ENCODE measurements around the gene TEAD1. TPM values are rescaled to one million over a fixed set of nuclear protein-coding genes. Genes with fewer than 3 reads are reported as not detected.

TEAD1 gene
- total RNA-seq, 2 experiments from 2014 or later, result 0.11 TPM; not detected in 1

GRCh38 chr11:12818333-12819015, 144.3 kb downstream of the TEAD1 start:
- no peak overlapping the region for H3K4me3 Mint-ChIP-seq
- intact Hi-C loops (cut with DNase I, micrococcal nuclease), result no loop called here
- peaks cover 3 to 14% of the 10 kb centered on the region in 2 experiments for H3K27me3 ChIP-seq (ENCODE audit: control insufficient read depth in 1 of 2, insufficient read depth in 2 of 2, low read length in 2 of 2)
- no peak for TF ChIP-seq CTCF (IDR thresholded peaks at IDR 0.05)
- DNase-seq (no peak), ATAC-seq (ENCODE audit: poor library complexity) (no peak)
- POLR2A ChIA-PET, result no interaction called here
- H3K36me3 ChIP-seq (ENCODE audit: insufficient read depth, low read length), result no peaks in the 10 kb centered on the region
- no peaks in the 10 kb centered on the region for H3K4me1 Mint-ChIP-seq (ENCODE audit: low read depth)
- CTCF ChIA-PET, result no interaction called here
- peaks cover 0 to 4% of the 10 kb centered on the region in 2 experiments for H3K9me3 ChIP-seq (ENCODE audit: control insufficient read depth in 1 of 2, insufficient read depth in 1 of 2, low read length in 2 of 2)
- no peaks in the 10 kb centered on the region for H3K4me1 ChIP-seq (ENCODE audit: insufficient read depth, low read length)
- no peak overlapping the region for H3K27ac ChIP-seq (ENCODE audit: low read depth in 1 of 2, low read length in 2 of 2)
- no peak overlapping the region for H3K4me3 ChIP-seq (ENCODE audit: low read length)
- no peaks in the 10 kb centered on the region for H3K36me3 Mint-ChIP-seq (ENCODE audit: low read depth)
- H3K27me3 Mint-ChIP-seq, result peaks cover 62% of the 10 kb centered on the region
- H3K9me3 Mint-ChIP-seq, result no peaks in the 10 kb centered on the region
- no peak overlapping the region for H3K27ac Mint-ChIP-seq

GRCh38 chr11:12822392-12823022, 148.3 kb downstream of the TEAD1 start:
- Histone ChIP-seq H3K9me3 (ENCODE audit: control insufficient read depth in 1 of 2, insufficient read depth in 1 of 2, low read length in 2 of 2) (peaks cover 0 to 3% of the 10 kb centered on the region in 2 experiments), H3K27me3 (ENCODE audit: control insufficient read depth in 1 of 2, insufficient read depth in 2 of 2, low read length in 2 of 2) (peaks cover 5 to 26% of the 10 kb centered on the region in 2 experiments), H3K36me3 (ENCODE audit: insufficient read depth, low read length) (no peaks in the 10 kb centered on the region), H3K4me3 (ENCODE audit: low read length) (no peak overlapping the region), H3K27ac (ENCODE audit: low read depth in 1 of 2, low read length in 2 of 2) (no peak overlapping the region), H3K4me1 (ENCODE audit: insufficient read depth, low read length) (no peaks in the 10 kb centered on the region)
- H3K27ac Mint-ChIP-seq, result no peak overlapping the region
- no peak overlapping the region for H3K4me3 Mint-ChIP-seq
- no peaks in the 10 kb centered on the region for H3K36me3 Mint-ChIP-seq (ENCODE audit: low read depth)
- intact Hi-C loops (cut with DNase I, micrococcal nuclease), result no loop called here
- no peaks in the 10 kb centered on the region for H3K4me1 Mint-ChIP-seq (ENCODE audit: low read depth)
- ChIA-PET POLR2A (no interaction called here), CTCF (no interaction called here)
- no peaks in the 10 kb centered on the region for H3K9me3 Mint-ChIP-seq
- no peak for ATAC-seq (ENCODE audit: poor library complexity)
- peaks cover 75% of the 10 kb centered on the region for H3K27me3 Mint-ChIP-seq
- no peak for TF ChIP-seq CTCF (IDR thresholded peaks at IDR 0.05)
- no peak for DNase-seq

- Histone ChIP-seq H3K4me3 (ENCODE audit: low read length) (no peak overlapping the region), H3K9me3 (ENCODE audit: control insufficient read depth in 1 of 2, insufficient read depth in 1 of 2, low read length in 2 of 2) (peaks cover 0 to 8% of the 10 kb centered on the region in 2 experiments), H3K27ac (ENCODE audit: low read depth in 1 of 2, low read length in 2 of 2) (no peak overlapping the region), H3K27me3 (ENCODE audit: control insufficient read depth in 1 of 2, insufficient read depth in 2 of 2, low read length in 2 of 2) (peaks cover 19 to 45% of the 10 kb centered on the region in 2 experiments), H3K4me1 (ENCODE audit: insufficient read depth, low read length) (no peaks in the 10 kb centered on the region), H3K36me3 (ENCODE audit: insufficient read depth, low read length) (no peaks in the 10 kb centered on the region)
- ChIA-PET CTCF (no interaction called here), POLR2A (no interaction called here)
- Mint-ChIP-seq H3K36me3 (ENCODE audit: low read depth) (no peaks in the 10 kb centered on the region), H3K4me3 (no peak overlapping the region), H3K27ac (no peak overlapping the region), H3K4me1 (ENCODE audit: low read depth) (peaks cover 12% of the 10 kb centered on the region), H3K27me3 (peaks cover 85% of the 10 kb centered on the region), H3K9me3 (no peaks in the 10 kb centered on the region)
- DNase-seq (no peak), ATAC-seq (ENCODE audit: poor library complexity) (no peak)
- TF ChIP-seq CTCF (IDR thresholded peaks at IDR 0.05), result no peak
- intact Hi-C loops (cut with DNase I, micrococcal nuclease), result no loop called here
These were observed 150.2 kb downstream of the TEAD1 start for GRCh38 chr11:12824281-12825041.
